Measurements from ENCODE around the gene CD38. TPM values are rescaled to one million over a fixed set of nuclear protein-coding genes. Genes with fewer than 3 reads are reported as not detected.
"Not testable (repeated sequence)": the region's sequence is repeated elsewhere in the genome, so short reads cannot be mapped to it uniquely, and the experiment has no call there.

The CD38 gene
- total and polyA plus RNA-seq, 2 experiments from 2014 or later: not detected

- no peak overlapping the region for H3K27ac ChIP-seq
- no peak for TF ChIP-seq CTCF (IDR thresholded peaks at IDR 0.05; ENCODE audit: low read depth, low read length)
- H3K4me1 ChIP-seq (ENCODE audit: low read depth): no peaks in the 10 kb centered on the region
- peak in 1 of 2 donors; percentile 68 for DNase-seq (ENCODE audit: low read depth in 1 of 2, low spot score in 1 of 2)
- no peaks in the 10 kb centered on the region for H3K9me3 ChIP-seq (ENCODE audit: low read depth)
- no peak overlapping the region for H3K4me3 ChIP-seq
- H3K27me3 ChIP-seq: no peaks in the 10 kb centered on the region
- no peaks in the 10 kb centered on the region for H3K36me3 ChIP-seq
These were observed 23.8 kb upstream of the CD38 start for GRCh38 chr4:15754323-15754722.

GRCh38 chr4:15755321-15756155 is 22.6 kb upstream of the CD38 start:
- Histone ChIP-seq H3K9me3 (ENCODE audit: low read depth) (no peaks in the 10 kb centered on the region), H3K4me1 (ENCODE audit: low read depth) (no peaks in the 10 kb centered on the region), H3K4me3 (no peak overlapping the region), H3K36me3 (no peaks in the 10 kb centered on the region), H3K27ac (no peak overlapping the region), H3K27me3 (no peaks in the 10 kb centered on the region)
- peak in 1 of 2 donors; percentile 57 for DNase-seq (ENCODE audit: low read depth in 1 of 2, low spot score in 1 of 2)
- no peak for TF ChIP-seq CTCF (IDR thresholded peaks at IDR 0.05; ENCODE audit: low read depth, low read length)

- Histone ChIP-seq H3K9me3 (ENCODE audit: low read depth) (no peaks in the 10 kb centered on the region), H3K4me3 (no peak overlapping the region), H3K4me1 (ENCODE audit: low read depth) (no peaks in the 10 kb centered on the region), H3K36me3 (no peaks in the 10 kb centered on the region), H3K27me3 (no peaks in the 10 kb centered on the region), H3K27ac (no peak overlapping the region)
- DNase-seq (ENCODE audit: low read depth in 1 of 2, low spot score in 1 of 2): peak in 1 of 2 donors; percentile 44
- TF ChIP-seq CTCF (IDR thresholded peaks at IDR 0.05; ENCODE audit: low read depth, low read length): peak; percentile 50
These were observed 21.7 kb upstream of the CD38 start for GRCh38 chr4:15756361-15756861.

- Histone ChIP-seq H3K4me3 (no peak overlapping the region), H3K9me3 (ENCODE audit: low read depth) (no peaks in the 10 kb centered on the region), H3K27me3 (no peaks in the 10 kb centered on the region), H3K36me3 (no peaks in the 10 kb centered on the region), H3K4me1 (ENCODE audit: low read depth) (no peaks in the 10 kb centered on the region), H3K27ac (no peak overlapping the region)
- TF ChIP-seq CTCF (IDR thresholded peaks at IDR 0.05; ENCODE audit: low read depth, low read length): no peak
- DNase-seq (ENCODE audit: low read depth in 1 of 2, low spot score in 1 of 2): no peak
These were observed 21.1 kb upstream of the CD38 start for GRCh38 chr4:15757054-15757453.

- DNase-seq (ENCODE audit: low read depth in 1 of 2, low spot score in 1 of 2): no peak
- TF ChIP-seq CTCF (IDR thresholded peaks at IDR 0.05; ENCODE audit: low read depth, low read length): no peak
- no peaks in the 10 kb centered on the region for H3K9me3 ChIP-seq (ENCODE audit: low read depth)
- no peak overlapping the region for H3K27ac ChIP-seq
- no peaks in the 10 kb centered on the region for H3K4me1 ChIP-seq (ENCODE audit: low read depth)
- no peaks in the 10 kb centered on the region for H3K36me3 ChIP-seq
- H3K4me3 ChIP-seq: no peak overlapping the region
- H3K27me3 ChIP-seq: no peaks in the 10 kb centered on the region
These were observed 19.8 kb upstream of the CD38 start for GRCh38 chr4:15758294-15758693.

- H3K36me3 ChIP-seq; H3K9me3 ChIP-seq (ENCODE audit: low read depth); H3K27me3 ChIP-seq; H3K27ac ChIP-seq; H3K4me3 ChIP-seq; DNase-seq (ENCODE audit: low read depth in 1 of 2, low spot score in 1 of 2); H3K4me1 ChIP-seq (ENCODE audit: low read depth): not testable (repeated sequence)
These were observed 15.7 kb upstream of the CD38 start for GRCh38 chr4:15762460-15762859.

All from cardiac muscle cell (in vitro differentiated cells and primary cell).